NCI-H345 treated with DMSO at 0.1 percent for 48 hours (cell line): ENCODE measurements around the gene UNK.
A peak's percentile ranks its signal among the peaks of the same experiment; 100 is the strongest.

Experiments
- DNase-seq: peaks from one replicate; lab custom pipeline; 2025; ENCODE audit not compliant: unreplicated experiment; lab: John Stamatoyannopoulos, UW

Gene UNK

DNA sequence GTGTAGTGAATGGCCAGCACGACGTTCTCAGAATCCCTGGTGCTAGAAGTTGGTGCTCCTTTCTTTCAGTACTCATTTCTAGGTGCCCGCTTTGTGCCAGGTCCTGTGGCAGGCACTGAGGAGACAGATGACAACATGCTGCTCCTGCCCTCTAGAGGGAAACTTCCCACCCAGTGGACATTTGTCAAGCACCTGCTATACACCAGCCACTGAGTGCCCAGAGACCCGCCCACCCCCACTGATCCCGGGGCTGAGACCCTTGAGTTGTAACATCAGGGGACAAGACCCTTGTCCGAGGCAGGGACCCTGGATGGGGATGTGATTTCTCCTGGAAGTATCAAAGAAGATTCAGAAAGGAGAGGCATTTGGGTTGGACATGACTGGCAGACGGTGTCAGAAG is 34.5 kb downstream of the UNK start:
- DNase-seq = no peak

DNA sequence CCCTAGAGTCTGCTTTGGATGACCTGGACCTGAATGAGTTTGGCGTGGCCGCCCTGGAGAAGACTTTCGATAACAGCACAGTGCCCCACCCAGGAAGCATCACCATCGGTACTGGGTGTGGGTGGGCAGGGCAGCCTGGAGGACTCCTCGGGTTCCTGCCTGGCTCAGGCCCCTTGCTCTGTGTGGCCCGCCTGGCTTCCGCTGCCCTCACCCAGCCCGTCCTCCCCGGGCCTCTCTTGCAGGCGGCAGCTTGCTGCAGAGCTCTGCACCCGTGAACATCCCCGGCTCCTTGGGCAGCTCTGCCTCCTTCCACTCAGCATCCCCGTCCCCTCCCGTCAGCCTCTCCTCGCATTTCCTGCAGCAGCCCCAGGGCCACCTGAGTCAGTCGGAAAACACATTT is 35.1 kb downstream of the UNK start:
- DNase-seq = no peak

DNA sequence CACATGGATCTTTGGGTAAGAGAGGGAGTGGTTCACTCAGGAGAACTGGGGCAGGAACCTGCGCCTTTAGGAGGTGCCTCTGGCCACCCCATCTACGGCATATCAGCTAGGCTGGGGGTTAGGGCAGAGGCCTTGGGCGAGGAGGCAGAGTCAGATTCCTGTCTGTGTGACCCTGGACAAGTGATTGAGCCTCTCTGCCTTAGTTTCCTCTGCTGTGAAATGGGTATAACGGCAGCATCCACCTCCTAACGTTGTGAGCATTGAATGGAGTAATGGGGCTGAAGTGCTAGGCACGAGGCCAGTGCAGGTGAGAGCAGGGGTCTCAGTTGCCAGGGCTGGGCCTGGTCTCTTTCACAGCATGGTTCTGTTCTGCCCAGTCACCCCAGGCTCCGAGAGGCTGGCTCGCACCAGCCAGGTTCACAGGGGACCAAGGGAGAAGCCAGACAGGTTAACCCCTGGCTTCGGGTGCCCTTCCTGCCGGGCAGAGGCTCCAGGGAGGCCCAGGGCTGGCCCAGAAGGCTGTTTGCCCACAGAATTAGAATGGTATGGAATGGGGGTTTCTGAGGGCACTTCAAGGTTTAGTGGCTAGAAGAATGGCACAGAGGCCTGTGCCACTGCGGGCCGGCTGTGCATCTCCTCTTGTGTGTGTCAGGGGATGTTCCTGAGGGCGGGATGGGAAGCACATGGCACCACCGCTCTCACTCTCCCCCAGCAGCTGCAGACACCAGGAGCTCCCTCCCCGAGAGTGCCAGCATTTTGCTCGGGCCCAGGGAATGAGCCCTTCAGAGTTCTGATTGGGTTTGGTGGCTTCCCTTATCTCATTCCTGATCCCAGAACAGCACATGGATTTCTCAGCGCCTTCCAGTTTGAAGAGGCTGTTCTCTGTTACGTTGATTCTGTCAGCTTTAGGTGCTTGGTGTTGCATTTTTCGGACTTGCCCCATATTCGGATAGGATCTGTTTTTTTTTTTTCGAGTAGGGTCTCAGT is 35.8 kb downstream of the UNK start:
- no peak for DNase-seq

DNA sequence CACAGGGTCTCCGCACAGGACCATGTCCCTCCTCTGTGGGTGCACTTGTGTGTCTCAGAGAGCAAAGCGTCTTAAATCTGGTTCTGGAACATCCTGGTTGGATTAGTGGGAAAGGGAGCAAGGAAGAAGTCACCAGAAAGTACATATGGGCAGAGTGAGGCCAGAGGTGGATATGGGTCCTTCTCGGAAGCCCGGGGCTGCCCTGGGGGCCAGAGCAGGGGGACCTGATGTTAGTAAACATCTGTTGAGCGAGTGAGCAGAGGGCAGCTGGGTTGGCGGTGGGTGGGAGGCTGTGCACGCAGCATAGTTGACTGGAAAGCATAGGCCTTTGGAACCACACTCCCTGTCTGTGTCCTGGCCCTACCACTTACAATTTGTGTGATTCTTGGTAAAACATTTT is 36.9 kb downstream of the UNK start:
- no peak for DNase-seq

DNA sequence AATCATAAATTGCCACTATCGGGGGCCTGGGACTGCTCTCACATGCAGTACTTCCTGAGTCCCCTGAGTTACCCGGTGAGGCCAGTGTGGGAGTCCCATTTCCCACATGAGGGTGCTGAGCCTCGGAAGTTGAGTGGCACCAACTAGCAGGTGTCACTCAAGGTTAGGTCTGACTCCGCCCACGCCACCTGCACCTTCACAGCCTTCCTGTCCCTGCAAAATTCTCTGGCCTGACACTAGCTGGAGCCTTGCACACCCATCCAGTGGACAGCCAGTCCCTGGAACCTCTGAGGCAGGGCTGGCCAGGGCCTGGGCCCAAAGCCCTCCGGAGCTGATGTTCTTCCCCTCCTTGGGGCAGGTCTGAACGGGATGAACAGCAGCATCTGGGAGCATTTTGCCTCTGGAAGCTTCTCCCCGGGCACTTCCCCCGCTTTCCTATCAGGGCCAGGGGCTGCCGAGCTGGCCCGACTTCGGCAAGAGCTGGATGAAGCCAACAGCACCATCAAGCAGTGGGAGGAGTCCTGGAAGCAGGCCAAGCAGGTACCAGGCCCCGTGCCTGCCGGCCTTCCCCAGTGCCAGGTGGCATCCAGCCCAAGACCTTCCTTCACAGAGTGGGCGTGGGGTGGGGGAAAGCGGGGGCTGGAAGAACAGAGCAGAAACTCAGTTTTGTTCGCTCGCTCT is 37.7 kb downstream of the UNK start:
- peak; percentile 70 for DNase-seq

DNA sequence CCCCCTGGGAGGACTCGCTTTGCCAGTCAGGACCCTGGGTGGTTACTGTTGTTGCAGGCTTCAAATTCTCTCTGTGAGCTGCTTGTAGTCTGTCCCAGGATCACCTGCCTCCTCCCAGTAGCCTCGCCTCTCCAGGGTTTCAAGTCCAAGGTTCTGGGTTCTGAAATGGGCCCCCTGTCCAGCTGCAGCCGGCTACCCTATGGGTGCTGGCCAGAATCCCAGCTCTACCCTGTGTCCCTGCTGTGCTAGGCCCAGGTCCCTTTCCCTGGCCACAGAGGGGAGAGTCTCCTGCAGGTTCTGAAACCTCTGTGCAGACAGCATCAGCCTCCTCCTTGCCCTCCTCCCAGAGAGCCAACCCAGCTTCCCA is 38.2 kb downstream of the UNK start:
- no peak for DNase-seq

DNA sequence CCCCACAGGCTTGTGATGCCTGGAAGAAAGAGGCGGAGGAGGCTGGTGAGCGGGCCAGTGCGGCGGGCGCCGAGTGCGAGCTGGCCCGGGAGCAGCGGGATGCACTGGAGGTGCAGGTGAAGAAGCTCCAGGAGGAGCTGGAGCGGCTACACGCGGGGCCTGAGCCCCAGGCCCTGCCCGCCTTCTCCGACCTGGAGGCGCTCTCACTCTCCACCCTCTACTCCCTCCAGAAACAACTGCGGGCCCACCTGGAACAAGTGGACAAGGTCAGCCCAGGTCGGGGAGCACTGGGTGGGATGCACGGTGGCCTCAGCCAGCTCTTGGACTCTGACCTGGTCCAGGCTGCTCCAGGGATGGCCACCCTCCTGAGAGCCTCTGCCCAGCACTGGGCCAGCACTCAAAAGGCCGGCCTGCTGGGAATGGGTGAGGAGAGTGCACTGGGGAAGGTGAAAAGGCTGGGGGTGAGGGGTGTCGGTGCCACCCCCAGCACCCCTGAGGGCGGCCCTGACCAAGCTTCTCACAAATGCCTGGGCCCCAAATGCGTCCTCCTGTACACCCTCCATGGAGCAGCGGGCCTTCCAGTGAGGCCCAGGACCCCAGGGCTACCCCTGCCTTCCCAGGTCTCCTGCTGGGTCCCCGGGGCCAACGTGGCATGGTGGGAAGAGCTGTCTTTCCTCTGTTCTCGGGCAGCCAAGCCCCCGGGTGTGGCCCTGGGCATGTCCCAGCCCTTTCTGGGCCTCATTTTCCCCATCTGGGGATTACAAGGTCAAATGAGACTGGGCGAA is 38.8 kb downstream of the UNK start:
- no peak for DNase-seq

DNA sequence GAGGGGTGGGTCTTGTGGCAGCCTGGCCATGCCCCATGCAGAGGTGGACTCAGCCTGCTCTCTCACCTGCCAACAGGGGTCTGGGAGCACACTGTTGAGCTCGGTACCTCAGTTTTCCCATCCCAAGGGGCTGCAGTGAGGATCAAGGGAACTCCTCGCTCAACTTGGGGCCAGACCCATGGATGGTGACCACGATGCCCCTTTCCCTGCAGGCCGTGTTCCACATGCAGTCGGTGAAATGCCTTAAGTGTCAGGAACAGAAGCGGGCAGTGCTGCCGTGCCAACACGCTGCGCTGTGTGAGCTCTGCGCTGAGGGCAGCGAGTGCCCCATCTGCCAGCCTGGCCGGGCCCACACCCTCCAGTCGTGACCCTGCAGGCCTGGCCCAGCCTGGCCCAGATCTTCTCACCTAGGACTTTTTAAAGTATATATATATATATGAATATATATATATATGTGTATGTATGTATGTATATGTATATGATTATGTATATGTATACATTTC is 39.5 kb downstream of the UNK start:
- DNase-seq = no peak

DNA sequence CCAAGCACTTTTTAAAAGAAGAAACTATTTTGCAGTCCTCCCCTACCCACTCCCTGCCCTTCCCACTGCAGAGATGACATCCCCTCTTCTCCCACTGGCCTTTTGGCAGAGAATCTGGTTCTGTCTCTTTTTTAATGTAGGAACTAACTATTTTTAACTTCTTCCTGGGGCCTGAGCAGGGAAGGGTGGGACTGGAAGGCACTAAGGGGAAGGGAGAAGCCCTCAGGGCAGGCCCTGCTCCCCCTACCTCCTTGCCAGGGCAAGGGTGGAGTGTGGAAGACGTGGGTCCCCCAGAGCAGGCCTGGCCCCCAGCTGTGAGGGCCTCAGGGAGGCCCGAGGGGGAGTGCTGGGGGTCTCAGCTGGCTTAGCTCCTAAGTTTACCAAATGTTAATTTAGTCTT is 40.1 kb downstream of the UNK start:
- no peak for DNase-seq

DNA sequence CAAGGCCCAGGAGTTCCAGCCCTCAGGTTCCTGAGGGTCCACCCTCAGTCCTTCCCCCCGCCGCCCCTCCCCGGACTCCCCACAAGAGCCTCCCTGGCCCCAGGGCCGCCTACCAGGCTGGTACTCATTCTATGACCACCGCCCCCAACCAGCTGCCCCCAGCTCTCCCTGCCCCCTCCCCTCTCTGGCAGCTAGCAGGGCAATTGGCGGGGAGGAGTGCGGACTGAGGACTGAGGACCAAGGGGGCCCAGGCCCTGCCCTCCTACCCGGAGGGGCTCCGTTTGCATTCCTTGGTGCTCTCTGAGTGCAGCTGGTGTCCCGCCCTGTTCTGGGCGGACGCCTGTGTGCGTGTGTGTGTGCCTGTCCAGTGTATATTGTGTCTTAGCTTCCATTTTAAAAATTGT is 40.5 kb downstream of the UNK start:
- no peak for DNase-seq

DNA sequence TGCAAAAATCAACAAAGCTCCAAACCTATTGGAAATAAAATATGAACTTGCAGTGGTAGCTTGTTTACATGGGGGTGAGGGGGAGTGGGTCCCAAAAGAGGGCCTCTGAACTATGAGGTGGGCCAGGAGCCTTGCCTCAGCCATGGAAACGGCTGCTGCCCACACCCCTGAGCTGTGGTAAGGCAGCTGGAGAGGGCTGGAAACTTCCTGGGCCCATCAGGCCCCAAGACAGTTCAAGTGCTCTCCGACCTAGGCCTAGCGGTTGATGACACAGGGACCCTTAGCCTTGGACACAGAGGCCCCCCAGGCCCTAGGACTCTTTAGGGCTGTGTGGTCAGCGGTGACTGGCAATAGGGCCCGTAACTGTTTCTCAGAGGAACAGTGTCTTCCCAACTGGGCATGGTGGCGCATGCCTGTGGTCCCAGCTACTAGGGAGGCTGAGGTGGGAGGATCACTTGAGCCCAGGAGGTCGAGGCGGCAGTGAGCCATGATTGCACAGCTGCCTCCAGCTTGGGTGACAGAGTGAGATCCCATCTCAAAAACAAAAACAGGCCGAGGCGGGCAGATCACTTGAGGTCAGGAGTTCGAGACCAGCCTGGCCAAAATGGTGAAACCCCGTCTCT is 41.3 kb downstream of the UNK start:
- no peak for DNase-seq

DNA sequence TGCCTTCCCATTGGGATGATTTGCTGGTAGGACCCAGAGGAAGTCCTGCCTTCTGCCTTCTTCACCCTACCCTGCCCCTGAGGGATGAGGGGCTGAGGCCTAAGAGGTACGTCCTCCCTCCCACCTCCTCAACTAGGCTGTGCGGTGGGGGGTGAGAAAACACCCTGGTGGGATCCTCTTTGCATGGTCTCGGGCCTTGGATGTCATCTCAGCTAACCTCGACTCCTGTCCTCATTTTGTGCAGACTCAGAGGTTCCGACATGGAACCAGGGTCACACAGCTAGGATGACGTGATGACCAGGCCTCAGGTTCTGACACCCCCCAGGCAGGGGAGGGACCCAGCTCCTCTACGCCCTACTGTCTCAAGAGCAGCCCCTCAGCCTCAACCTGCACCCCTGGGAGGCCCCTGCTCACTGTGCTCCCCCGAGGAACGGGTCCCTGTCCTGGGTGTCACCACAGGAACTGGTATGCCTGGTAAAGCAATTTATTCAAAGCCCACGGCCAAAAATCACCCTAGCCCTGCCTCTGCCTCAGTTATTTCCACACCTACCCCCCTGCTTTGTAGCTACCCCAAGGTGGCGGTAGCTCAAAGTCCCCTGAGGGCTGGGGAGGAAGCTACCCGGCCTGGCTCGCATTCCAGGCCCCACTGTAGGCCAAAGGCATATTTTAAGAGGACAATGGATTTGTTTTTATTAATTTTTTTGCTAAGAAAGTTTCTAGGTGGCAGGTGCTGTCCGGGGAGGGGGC is 42.1 kb downstream of the UNK start:
- no peak for DNase-seq

DNA sequence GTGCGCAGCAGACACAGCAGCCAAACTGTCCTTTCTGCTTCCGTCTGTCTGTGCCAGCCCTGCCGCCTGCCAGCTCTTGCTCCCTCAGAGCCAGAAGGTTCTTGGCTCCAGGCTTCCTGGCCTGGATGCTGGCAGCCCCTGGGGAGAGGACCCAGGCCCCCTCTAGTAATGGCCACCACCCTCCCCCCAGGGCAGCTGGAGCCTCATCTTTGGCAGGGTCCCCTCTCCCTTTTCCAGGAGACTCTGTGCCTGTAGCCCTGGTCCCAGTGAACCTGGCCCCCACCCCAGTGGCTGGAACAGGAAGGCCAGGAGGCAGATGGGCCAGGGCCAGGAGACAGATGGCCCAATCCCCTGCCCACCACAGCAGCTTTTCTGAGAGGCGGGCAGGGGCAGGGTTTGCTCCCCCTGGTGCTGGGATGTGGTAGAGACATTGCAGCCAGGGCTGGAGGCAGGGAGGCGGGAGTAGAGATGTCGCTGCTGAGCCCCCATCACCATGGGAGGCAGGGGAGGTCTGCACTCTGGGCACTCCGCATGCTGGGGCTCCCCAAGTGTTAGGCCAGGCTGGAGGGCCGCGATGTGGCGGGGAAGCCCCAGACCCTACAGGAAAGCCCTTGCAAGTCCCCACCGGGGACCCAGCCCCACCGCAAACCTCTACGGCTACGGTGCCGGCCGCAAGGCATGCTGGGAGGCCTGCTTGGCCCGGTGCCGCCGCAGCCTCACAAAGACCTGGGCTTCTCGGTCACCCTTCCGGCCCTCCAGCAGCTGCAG is 42.9 kb downstream of the UNK start:
- DNase-seq = peak; percentile 79

DNA sequence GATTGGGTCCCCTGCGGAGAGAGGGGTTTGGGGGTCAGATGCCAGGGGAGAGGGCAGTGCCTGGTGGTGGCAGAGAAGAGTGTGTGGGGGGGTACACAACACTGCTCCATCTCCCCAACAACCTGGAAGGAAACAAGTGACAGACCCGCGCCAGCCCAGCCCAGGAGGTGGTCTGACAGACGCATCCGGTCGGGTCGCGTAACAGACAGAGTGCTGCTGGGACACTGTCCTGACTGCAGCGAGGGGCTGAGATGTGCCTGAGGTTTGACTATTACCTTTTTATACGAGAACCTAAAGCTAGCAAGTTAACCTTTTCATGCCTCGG is 43.4 kb downstream of the UNK start:
- DNase-seq = peak; percentile 51

DNA sequence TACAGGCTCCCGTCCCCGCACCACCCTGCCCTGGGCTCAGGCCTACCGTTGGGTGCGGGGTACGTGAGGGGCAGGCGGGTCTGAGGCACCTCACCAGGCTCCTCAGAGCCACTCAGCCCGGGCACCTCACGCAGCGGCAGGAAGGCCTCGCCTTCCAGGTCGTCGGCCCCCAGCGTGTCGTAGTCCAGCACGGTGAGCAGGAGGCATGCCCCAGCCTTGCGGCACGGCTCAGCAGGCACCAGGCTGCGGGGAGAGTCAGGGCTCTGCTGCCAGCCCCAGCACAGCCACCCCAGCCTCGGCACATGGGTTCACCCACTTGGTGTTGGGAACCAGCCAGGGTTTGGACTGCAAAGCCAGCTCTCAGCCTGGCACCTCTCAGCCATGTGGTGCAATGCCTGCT is 44.1 kb downstream of the UNK start:
- no peak for DNase-seq

DNA sequence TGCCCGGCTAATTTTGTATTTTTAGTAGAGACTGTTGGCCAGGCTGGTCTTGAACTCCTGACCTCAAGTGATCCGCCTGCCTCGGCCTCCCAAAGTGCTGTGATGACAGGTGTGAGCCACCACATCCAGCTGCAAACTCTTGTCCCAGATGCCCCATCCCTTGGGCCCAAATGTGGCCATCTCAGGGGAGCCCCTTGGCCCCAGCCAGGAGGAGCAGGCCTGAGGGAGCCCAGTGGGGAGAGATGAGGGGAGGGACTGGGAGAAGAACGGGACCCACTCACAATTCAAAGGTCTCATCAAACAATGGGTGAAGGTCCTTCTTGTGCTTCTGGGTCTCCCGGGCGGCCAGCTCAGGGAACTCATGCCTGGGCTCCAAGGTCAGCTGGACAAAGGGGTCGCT is 45.1 kb downstream of the UNK start:
- DNase-seq = no peak

DNA sequence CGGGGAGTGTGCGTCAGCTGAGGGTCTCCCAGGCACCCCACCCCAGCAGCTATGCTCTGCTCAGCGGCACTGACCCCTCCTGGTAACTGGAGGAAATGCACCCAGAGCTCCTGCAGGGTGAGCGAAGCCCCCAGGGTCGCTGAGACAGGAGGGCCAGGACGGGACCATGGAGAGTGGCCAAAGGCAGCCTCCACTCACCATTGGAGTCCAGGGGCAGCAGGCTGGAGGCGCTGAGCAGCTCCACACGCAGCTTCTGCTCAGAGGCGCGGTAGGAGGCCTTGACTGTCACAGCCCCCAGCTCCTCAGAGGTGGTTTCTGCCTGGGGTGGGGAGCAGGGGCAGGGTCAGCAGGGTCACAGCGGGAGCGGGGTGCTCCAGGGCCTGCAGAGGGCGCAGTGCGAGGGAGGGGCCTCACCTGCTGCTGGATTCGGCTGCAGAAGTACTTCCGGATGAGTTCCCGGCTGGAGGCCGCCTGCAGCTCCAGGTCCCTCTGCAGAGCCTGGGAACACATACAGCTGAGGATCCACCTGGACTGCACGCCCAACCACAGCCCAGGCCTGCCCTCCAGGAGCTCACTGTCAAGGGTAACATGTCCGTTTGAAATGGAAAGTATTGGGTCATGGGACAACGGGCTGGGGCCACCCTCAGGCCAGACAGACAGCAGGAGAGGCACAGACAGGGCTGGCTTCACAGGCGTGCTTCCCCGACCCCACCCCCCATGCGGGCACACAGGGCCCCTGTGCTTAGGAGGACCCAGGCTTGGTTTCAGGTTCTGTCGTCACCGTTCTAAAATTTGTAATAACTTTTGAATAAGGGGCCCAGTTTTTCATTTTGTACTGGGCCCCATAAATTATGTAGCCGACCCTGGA is 45.8 kb downstream of the UNK start:
- DNase-seq = no peak

DNA sequence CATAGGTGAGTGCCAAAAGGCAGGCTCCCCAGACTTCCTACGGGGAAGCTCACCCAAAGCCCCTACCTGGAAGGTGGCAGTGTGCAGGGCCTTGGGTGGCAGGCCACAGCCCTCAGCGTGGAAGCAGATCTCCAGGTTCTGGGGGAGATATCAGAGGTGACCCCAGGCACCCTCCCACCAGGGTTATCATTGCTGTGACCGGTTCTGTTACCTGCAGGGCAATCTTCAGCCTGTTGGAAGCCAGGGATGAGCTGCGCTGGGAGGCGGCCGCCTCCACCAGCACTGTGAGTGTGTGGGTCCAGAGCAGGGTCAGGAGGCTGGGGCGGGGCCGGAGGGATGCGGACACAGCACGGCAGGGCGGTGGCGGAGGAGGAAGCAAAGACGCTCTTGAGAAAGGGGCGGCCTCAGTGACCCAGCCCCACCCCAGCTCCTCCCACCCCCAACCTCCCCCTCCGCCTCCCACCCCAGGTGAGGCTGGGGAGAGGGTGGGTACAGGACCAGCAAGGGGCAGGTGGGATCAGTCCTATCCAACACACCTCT is 46.5 kb downstream of the UNK start:
- no peak for DNase-seq
